Ovary (tissue), 3 donors: ENCODE measurements around the gene CACNA1D.

ENCODE experiments used
- EP300 ChIP-seq: sonication (generic); formaldehyde crosslinking; IDR thresholded peaks from one replicate; pipeline ENCODE4 v1.6.1; 2017; ENCODE audit warnings: antibody characterized with exemption
- POLR2A ChIP-seq: fragments of 450-650 bp; IDR thresholded peaks from one replicate; pipeline ENCODE4 v1.6.1; 2017; ENCODE audit warnings: antibody characterized with exemption, mild to moderate bottlenecking, moderate library complexity
- TF ChIP-seq, protein P1 (sequence below), 3 donors: fragments of 450-650 bp in 2 of 3; fragments of 200-600 bp in 1 of 3; IDR thresholded peaks; one replicate each; pipeline versions ENCODE4 v1.5.1 to v1.8.0; 2016 to 2022; ENCODE audit warnings: antibody characterized with exemption in 3 of 3, mild to moderate bottlenecking in 1 of 3
- donor health status: DM: no; HTN: no; CAD: no.

DNA sequence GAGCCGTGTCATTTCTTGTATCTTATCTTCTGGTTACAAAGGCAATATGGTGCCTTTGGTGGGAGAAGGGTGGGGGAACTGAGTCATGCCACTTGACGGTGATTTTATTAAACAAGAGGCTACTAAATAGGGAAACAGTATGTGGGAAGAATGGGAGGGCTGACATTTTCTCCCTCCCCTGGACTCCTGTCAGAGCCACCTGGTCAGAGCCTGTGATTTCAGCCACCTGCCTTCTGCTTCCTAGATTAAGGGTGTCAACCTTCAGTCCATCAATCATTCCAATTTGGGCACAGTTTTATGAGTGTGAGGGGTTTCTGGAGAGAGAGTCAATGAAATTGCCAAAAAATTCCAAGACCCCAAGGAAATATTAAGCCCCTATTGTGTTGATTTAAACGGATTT lies 264.4 kb downstream of the CACNA1D start:
- TF ChIP-seq, protein P1, sequence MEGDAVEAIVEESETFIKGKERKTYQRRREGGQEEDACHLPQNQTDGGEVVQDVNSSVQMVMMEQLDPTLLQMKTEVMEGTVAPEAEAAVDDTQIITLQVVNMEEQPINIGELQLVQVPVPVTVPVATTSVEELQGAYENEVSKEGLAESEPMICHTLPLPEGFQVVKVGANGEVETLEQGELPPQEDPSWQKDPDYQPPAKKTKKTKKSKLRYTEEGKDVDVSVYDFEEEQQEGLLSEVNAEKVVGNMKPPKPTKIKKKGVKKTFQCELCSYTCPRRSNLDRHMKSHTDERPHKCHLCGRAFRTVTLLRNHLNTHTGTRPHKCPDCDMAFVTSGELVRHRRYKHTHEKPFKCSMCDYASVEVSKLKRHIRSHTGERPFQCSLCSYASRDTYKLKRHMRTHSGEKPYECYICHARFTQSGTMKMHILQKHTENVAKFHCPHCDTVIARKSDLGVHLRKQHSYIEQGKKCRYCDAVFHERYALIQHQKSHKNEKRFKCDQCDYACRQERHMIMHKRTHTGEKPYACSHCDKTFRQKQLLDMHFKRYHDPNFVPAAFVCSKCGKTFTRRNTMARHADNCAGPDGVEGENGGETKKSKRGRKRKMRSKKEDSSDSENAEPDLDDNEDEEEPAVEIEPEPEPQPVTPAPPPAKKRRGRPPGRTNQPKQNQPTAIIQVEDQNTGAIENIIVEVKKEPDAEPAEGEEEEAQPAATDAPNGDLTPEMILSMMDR (IDR thresholded peaks at IDR 0.05): no peak
- no peak for TF ChIP-seq EP300
- no peak for TF ChIP-seq POLR2A
